Keratinocyte (primary cell): ENCODE measurements around the gene GCK. TPM values are rescaled to one million over a fixed set of nuclear protein-coding genes. Genes with fewer than 3 reads are reported as not detected.

Experiments
- DNase-seq: peaks from one replicate; pipeline ENCODE4 v3.0.0-alpha.2; 2011; ENCODE audit warnings: low read depth, missing footprints, low spot score
- FAIRE-seq: peaks from 2 replicates; lab custom pipeline; 2011; peaks lifted over from hg19 to GRCh38; lab: Jason Lieb, UNC
- H2AFZ ChIP-seq: 2 replicates; pipeline ENCODE4 v1.6.0; 2012; ENCODE audit warnings: low read length, control low read depth, inconsistent platforms; ENCODE audit not compliant: control insufficient read depth
- H3K27ac ChIP-seq: 2 replicates; pipeline ENCODE4 v1.5.1; 2011; ENCODE audit warnings: low read length; ENCODE audit not compliant: control insufficient read depth, insufficient read depth
- H3K27me3 ChIP-seq: 3 replicates; pipeline ENCODE4 v1.6.0; 2011; ENCODE audit warnings: low read length; ENCODE audit not compliant: control insufficient read depth, insufficient read depth; ENCODE audit errors: extremely low read depth
- H3K36me3 ChIP-seq, 2 experiments: 2 replicates in 1 of 2; 3 replicates in 1 of 2; pipeline ENCODE4 v1.5.1; 2011; ENCODE audit warnings: low read length in 2 of 2, mild to moderate bottlenecking in 1 of 2; ENCODE audit not compliant: control insufficient read depth in 2 of 2, insufficient read depth in 2 of 2; ENCODE audit errors: extremely low read depth in 1 of 2
- H3K4me1 ChIP-seq: 3 replicates; pipeline ENCODE4 v1.5.1; 2011; ENCODE audit warnings: low read length; ENCODE audit not compliant: control insufficient read depth, insufficient read depth; ENCODE audit errors: extremely low read depth
- H3K4me2 ChIP-seq: 3 replicates; pipeline ENCODE4 v1.6.0; 2011; ENCODE audit warnings: low read depth, low read length; ENCODE audit not compliant: control insufficient read depth, insufficient read depth; ENCODE audit errors: extremely low read depth
- H3K4me3 ChIP-seq, 3 experiments: fragments of 200-600 bp in 1 of 3; sonication (generic) in 1 of 3; 2 replicates in 2 of 3; 3 replicates in 1 of 3; pipeline ENCODE4 v1.5.1; 2011 to 2016; ENCODE audit warnings: low read length in 3 of 3, mild to moderate bottlenecking in 3 of 3, control low read depth in 2 of 3, inconsistent platforms in 1 of 3, low read depth in 1 of 3, mixed read lengths in 1 of 3, mixed run types in 1 of 3, moderate library complexity in 1 of 3; ENCODE audit not compliant: control insufficient read depth in 2 of 3, insufficient read depth in 2 of 3; ENCODE audit errors: extremely low read depth in 1 of 3
- H3K79me2 ChIP-seq: 2 replicates; pipeline ENCODE4 v1.6.0; 2012; ENCODE audit warnings: low read length; ENCODE audit not compliant: control insufficient read depth, insufficient read depth
- H3K9ac ChIP-seq: 3 replicates; pipeline ENCODE4 v1.6.0; 2011; ENCODE audit warnings: low read length; ENCODE audit not compliant: control insufficient read depth, insufficient read depth; ENCODE audit errors: extremely low read depth
- H3K9me1 ChIP-seq: 3 replicates; pipeline ENCODE4 v1.6.0; 2011; ENCODE audit warnings: low read length; ENCODE audit not compliant: control insufficient read depth, insufficient read depth; ENCODE audit errors: extremely low read depth
- H3K9me3 ChIP-seq: 2 replicates; pipeline ENCODE4 v1.5.1; 2012; ENCODE audit warnings: low read depth, low read length; ENCODE audit not compliant: control insufficient read depth
- H4K20me1 ChIP-seq: 3 replicates; pipeline ENCODE4 v1.6.0; 2011; ENCODE audit warnings: low read length; ENCODE audit not compliant: control insufficient read depth, insufficient read depth; ENCODE audit errors: extremely low read depth
- EZH2 ChIP-seq: IDR thresholded peaks from one replicate; pipeline ENCODE4 v1.6.1; 2012; ENCODE audit warnings: inconsistent platforms, mild to moderate bottlenecking, low read length, moderate library complexity
- dilution Hi-C: fragments of 300-500 bp; cut with MboI; formaldehyde crosslinking; loops from one replicate; pipeline ENCODE4 v1.7.0; 2020; ENCODE audit warnings: low sequenced_read_pairs; ENCODE audit not compliant: extremely low pct_ligation_motif_present
- polyA plus RNA-seq, 5 experiments: library from polyadenylated mRNA; depleted of rRNA in 3 of 5; stranded (reverse) in 3 of 5; stranded (forward) in 1 of 5; unstranded in 1 of 5; fragments of >200 nt; gene quantifications; 1 replicate in 1 of 5; 2 replicates in 3 of 5; 3 replicates in 1 of 5; pipeline versions ENCODE4 v1.2.1 to v1.2.3, GENCODE V29; 2011 to 2012; ENCODE audit warnings: missing spikeins in 2 of 5, low read depth in 1 of 5, low replicate concordance in 1 of 5
- TF ChIP-seq, protein P1 (sequence below), 3 experiments: IDR thresholded peaks in 1 of 3; conservative IDR thresholded peaks in 1 of 3; optimal IDR thresholded peaks in 1 of 3; 2 replicates in 2 of 3; 3 replicates in 1 of 3; pipeline versions ENCODE3 to v1.5.1; 2011; ENCODE audit warnings: low read length in 3 of 3, mild to moderate bottlenecking in 3 of 3, moderate library complexity in 2 of 3, control low read depth in 1 of 3, inconsistent platforms in 1 of 3; ENCODE audit not compliant: insufficient read depth in 2 of 3; ENCODE audit errors: extremely low read depth in 1 of 3

GCK gene
- polyA plus RNA-seq, 1 donor (not counting 4 experiments of a cell fraction or from before 2014, with no cell fraction given): not detected

DNA sequence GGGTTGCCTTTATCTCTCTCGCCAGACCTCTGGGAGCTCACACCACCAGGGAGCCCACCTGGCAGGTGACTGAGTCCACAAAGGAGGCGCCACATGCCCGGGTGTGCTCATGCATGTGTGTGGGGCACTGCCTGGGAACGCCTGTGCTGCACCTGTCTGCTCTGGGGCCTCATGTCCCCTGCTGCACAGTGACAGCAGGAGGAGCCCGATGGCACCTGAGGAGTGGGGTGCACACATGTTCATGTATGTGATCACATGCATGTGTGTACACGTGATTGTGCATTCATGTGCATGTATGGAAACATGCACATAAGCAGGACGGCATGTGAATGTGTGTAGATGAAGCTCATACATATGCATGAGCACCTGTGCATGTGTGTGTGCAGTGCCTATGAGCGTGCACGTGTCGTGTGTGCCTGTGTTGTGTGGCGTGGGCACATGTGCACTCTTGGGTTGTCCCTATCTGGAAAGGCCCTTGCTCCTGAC, 33.6 kb upstream of the GCK start:
- no peak overlapping the region for H3K4me3 ChIP-seq
- dilution Hi-C loops: no loop called here
- DNase-seq: no peak
- H3K36me3 ChIP-seq: no peaks in the 10 kb centered on the region
- H3K9me1 ChIP-seq: no peaks in the 10 kb centered on the region
- H3K79me2 ChIP-seq: no peaks in the 10 kb centered on the region
- no peak for FAIRE-seq
- no peak overlapping the region for H3K4me2 ChIP-seq
- H3K4me1 ChIP-seq: peaks cover 10% of the 10 kb centered on the region
- H2AFZ ChIP-seq: no peak overlapping the region
- TF ChIP-seq, protein P1, sequence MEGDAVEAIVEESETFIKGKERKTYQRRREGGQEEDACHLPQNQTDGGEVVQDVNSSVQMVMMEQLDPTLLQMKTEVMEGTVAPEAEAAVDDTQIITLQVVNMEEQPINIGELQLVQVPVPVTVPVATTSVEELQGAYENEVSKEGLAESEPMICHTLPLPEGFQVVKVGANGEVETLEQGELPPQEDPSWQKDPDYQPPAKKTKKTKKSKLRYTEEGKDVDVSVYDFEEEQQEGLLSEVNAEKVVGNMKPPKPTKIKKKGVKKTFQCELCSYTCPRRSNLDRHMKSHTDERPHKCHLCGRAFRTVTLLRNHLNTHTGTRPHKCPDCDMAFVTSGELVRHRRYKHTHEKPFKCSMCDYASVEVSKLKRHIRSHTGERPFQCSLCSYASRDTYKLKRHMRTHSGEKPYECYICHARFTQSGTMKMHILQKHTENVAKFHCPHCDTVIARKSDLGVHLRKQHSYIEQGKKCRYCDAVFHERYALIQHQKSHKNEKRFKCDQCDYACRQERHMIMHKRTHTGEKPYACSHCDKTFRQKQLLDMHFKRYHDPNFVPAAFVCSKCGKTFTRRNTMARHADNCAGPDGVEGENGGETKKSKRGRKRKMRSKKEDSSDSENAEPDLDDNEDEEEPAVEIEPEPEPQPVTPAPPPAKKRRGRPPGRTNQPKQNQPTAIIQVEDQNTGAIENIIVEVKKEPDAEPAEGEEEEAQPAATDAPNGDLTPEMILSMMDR (optimal IDR thresholded peaks at IDR 0.05 in 1 of 3, IDR thresholded peaks at IDR 0.05 in 1 of 3, conservative IDR thresholded peaks at IDR 0.05 in 1 of 3; ENCODE audit: extremely low read depth in 1 of 3, insufficient read depth in 2 of 3, low read length in 3 of 3): no peak
- no peak for TF ChIP-seq EZH2
- no peaks in the 10 kb centered on the region for H3K27me3 ChIP-seq
- no peak overlapping the region for H3K9ac ChIP-seq
- H4K20me1 ChIP-seq: no peaks in the 10 kb centered on the region
- no peaks in the 10 kb centered on the region for H3K9me3 ChIP-seq
- no peak overlapping the region for H3K27ac ChIP-seq

DNA sequence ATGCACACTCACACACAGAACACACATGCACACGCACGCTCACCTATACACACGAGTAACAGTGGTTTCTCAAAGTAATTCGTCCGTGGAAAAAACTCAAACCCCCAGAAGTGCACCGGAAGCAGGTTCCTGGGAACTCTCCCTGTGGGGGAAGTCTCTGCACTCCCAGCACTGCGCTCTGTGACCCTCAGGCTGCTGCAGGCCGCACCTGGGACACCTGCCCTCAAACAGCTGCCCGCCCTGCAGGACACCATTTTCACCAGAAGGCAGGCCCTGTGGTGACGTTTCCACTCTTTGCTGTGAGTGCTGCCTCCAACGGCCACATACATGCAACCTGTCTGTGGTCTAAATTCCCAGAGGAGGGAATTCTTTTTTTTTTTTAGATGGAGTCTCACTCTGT, 32.8 kb upstream of the GCK start:
- Histone ChIP-seq H3K4me3 (no peak overlapping the region), H3K36me3 (no peaks in the 10 kb centered on the region), H3K4me2 (no peak overlapping the region), H3K9me3 (no peaks in the 10 kb centered on the region), H3K9ac (no peak overlapping the region), H3K27me3 (no peaks in the 10 kb centered on the region), H3K27ac (no peak overlapping the region), H3K4me1 (peaks cover 10% of the 10 kb centered on the region), H4K20me1 (no peaks in the 10 kb centered on the region), H3K9me1 (no peaks in the 10 kb centered on the region), H2AFZ (no peak overlapping the region), H3K79me2 (no peaks in the 10 kb centered on the region)
- DNase-seq (no peak), FAIRE-seq (no peak)
- dilution Hi-C loops: no loop called here
- TF ChIP-seq, protein P1 (optimal IDR thresholded peaks at IDR 0.05 in 1 of 3, IDR thresholded peaks at IDR 0.05 in 1 of 3, conservative IDR thresholded peaks at IDR 0.05 in 1 of 3; ENCODE audit: extremely low read depth in 1 of 3, insufficient read depth in 2 of 3, low read length in 3 of 3): no peak
- TF ChIP-seq EZH2: no peak
